Dedifferentiated amniotic fluid mesenchymal stem cell (primary cell): ENCODE results near the gene ERBB4.
"Not testable (repeated sequence)": the region's sequence is repeated elsewhere in the genome, so short reads cannot be mapped to it uniquely, and the experiment has no call there.

Source experiments
- DNase-seq: peaks from one replicate; pipeline ENCODE4 v3.0.0-alpha.2; 2016; ENCODE audit errors: extremely low spot score

The ERBB4 gene

DNA sequence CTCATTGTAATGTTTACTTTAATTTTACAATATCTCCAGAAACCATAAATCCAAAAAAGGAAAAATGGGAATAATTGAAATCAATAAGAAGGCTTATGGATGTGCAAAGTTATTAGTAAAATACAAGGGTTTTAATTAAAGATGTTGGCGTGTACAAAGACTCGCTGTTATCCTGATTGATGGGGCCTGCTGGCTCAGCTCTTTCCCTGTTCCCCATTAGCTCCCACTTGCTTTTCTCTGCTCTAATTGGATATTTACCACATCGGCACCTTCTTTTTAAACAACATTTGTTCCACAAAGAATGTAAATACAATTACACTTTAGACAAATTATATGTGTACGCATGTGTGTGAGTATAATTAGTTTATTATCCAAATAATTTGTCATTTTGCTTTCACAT is 796.6 kb downstream of the ERBB4 start:
- no peak for DNase-seq

DNA sequence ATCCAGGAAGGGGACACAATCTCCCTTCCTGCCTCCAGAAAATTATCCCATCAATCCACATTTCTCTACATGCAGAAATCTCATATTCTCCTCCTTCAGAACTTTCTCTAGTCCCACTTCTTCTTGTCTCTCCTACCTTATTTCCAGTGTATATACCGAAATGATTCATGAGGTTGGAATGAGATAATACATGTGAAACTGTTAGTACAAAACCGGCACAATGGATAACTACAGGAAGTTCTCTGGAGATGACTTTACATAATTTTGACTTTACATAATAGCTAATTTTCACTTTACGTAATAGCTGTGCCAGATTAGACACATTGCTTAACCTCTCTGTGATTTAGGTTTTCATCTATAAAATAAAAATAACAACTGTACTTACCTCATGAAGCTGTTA is 801.3 kb downstream of the ERBB4 start:
- no peak for DNase-seq

DNA sequence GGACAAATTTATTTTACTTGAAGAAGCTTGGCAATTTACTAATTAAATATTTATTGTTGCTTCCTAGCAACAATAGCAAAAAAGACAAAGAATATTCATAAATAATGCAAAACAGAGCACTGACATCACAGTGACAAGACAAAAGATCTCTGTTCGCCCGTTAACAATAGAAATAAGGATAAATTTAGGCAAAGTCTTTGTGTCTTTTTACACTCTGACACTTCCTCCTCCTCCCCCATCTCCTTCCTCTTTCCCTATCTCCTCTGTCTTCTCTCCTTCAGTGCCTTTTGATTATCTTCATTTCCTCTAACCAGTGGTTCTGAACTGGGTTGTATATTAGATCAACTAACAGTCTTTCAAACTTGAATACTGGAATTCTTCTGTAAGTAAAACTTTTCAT is 808.4 kb downstream of the ERBB4 start:
- DNase-seq, result no peak

DNA sequence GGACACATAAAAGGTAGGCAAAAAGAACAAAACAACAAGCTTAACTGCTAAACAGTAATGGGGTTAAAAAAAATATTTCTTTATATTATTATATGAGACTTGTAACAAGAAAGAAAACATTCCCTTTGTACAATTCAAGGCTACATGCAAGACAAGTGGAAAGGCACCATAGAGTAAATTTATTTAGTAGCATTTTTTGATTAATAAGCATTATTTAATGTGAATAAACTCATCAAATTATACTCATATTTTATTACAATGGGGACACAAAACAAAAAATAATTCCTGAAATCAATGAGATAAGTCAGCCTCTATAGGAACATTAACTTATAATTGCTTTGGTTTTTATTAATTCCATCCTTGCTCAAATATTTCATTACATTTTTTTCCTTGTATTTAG is 809.2 kb downstream of the ERBB4 start:
- no peak for DNase-seq

DNA sequence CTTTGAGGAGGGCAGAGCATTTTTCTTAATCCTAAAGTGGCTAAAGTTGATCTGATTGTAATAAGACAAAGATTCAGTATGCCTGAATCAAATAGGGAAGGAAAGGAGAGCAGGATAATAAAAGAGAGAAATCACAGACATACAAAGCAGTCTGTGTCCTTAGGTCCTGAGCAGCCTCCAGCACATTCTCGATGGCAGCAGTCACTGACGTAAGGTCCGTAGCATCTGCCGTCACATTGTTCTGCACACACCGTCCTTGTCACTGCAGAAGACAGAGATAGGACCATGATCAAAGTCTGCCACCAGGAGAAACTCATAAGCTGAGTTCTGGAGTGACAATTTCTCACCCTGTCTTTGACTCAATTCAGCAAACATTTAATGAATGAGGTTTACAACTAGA is 813.7 kb downstream of the ERBB4 start:
- DNase-seq, result no peak

DNA sequence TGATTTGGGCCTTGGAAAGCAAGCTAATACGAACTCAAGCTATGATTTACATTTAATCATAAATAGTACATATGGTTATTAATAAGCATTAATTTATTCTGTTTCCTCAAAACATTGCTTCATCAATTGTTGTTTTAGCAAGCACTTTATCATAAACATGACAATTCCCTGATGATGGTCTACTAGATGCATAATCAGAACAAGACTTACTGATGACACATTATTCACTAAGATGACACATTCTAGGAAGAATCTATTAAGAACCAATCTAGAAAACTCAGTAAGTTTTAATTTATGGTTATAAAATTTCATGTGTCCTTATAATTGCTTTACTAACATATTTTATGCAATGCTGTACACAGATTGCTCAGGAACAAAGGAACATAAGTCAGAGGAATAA is 815.2 kb downstream of the ERBB4 start:
- no peak for DNase-seq

DNA sequence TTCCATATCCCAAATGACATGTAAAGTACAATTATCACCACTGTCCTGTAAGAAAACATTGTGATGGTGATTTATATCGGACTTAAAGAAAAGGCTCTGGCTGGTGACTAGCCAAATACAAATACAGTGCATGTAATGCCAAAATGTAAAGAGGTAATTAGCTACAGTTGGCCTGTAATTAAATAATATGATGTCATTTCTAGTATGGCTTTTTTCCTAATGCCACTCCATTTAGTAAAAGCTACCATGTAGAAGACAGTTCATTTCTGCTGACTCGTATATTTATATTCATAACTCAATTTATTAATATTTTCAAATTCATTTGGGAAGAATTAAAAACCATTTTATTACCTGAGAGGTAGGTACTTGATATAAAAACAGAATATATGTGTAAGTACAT is 815.7 kb downstream of the ERBB4 start:
- no peak for DNase-seq

DNA sequence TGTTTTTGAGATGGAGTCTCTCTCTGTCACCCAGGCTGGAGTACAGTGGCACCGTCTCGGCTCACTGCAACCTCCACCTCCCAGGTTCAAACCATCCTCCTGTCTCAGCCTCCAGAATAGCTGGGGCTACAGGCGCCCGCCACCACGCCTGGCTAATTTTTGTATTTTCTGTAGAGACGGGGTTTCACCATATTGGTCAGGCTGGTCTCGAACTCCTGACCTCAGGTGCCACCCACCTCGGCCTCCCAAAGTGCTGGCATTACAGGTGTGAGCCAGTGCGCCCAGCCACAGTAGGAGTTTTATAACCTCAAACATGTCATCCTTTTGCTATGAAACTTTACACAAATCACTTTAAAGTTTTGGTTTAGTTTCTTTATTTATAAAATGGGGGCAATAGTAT is 816.7 kb downstream of the ERBB4 start:
- not testable (repeated sequence) for DNase-seq

DNA sequence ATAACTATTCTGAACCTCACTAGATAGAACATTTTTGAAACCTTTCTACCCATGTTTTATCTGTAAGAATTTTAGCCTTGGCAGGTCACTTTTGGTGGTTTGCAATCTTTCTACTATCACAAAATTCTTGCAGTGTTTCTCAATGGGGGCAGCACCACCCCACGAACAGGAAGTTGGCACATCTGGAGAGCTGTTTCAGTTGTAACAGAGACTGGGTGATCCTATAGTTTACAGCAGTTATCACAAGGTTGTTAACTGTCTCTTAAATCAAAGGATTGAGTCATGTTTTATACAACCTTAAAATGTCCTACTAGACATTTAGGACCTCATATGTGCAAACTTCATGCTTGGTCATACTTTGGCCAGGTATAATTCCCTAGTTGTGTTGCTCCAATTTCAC is 829.2 kb downstream of the ERBB4 start:
- no peak for DNase-seq

DNA sequence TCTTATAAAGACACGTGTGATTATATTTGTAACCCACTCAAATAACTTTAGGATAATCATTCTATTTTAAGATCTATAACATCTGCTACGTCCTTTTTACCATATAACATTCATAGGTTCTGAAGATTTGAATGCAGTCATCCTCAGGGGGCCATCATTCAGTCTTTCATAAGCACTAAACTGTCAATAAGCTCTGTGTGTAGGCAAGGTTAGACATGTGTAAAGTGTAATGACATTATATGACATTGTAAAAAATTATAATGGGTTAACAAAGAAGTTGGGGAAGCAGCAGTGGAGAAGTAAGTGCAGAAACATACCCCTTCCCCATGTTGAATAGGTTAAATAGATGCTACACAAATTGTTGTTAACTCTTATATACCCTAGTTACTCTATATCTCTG is 845.9 kb downstream of the ERBB4 start:
- no peak for DNase-seq

DNA sequence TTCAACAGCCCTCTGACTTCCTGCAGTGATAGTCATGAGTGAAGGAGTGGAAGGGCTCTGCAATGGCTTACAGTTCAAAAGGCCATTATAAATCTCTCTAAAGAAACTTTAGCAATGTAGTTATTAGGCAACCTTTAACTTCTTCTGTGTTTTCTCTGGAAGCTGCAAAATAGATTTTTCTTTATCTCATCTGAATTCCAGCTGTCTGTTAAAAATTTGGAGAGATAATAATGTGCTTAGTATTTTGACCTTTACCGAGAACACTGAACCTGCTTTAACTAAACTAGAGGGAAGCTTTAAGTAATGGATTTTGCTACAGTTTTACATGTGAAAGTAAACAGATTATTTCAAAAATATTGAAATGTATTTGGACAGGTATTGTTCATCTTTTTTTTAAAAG is 847.9 kb downstream of the ERBB4 start:
- DNase-seq, result no peak

DNA sequence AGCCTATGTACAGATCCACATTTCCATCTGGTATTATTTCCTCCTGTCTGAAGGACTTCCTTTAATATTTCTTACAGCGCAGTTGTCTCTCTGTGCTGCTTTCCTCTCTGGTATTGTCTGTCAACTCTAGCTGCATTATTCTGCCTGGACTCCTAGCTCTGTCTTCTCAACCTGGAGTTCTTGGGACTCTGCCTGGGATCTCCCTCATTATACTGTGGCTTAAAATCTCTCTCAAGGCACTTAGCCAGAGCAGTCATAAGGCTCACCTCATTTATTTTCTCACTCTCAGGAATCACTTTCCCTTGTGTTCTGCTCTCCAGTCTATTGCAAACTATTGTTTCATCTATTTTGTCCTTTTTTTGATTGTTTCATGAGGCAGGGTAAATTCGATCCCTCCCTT is 850.4 kb downstream of the ERBB4 start:
- DNase-seq, result no peak

DNA sequence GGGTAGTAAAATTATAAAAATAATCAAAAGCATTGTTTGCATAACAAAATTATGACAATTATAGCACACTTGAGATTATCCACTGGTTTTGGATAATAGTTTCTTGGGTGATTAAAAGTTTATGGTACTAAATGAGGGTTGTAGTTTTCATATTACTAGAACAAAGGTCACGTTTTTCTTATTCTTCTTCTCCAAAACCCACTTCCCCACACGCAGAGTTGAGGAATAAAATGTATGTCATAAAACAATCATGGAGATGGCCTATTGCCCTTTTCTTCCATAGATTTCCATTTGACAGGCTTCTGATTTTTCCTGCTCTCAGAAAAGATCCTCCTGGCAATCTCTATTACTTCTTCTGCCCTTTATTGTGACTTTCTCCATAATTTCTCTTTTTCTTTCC is 863.9 kb downstream of the ERBB4 start:
- no peak for DNase-seq

DNA sequence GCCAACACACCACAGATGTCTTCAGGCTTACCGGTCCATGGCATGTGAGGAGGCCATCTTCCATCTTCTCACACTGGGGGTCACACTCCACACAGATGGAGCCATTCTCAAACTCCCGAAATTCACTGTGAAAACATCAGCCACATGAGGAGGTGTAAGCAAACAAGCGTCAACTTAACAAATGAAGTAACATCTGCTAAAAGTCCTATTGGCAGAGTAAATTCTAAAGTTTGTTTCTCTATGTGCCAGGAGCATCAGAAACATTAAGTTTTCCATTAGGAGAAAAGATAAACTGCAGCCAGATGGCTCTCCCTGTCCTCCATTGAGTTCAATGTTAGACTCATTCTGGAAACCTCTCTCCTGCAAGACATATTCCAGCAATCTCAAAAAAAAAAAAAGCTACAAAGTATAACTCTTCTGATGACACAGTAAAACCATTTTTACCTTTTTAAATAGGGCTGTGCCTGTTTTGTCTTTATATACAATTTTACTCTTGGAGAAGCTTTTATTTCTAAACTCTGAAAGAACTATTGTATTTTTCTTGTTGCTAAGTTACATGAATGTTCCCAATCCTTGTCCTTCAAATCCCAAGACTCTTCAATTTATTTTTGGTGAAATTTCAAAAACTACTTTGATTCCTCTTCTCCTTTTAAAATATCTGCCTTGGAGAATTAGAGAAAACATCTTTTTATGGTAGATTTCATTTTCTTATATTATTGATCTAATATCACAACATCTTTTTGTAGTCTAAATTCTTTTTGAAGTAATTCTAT is 865.3 kb downstream of the ERBB4 start:
- DNase-seq, result no peak

DNA sequence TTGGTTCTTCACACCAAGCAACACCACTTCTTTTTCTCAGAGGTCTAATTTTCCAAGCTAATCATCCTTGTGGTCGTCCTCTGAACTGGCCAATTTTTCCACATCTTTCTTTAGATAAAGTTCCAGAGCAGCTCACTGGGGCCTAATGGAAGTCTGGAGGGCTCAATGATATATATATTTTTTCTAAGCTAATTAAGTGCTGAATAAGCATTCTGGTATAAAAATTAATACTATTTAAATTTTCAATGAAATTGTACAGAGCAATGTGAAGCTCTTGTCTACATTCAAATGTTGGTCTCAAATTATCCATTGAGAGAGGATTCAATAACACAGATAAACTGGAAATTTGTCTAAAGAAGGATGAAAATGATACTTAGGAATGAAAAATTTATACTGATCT is 866.6 kb downstream of the ERBB4 start:
- no peak for DNase-seq

DNA sequence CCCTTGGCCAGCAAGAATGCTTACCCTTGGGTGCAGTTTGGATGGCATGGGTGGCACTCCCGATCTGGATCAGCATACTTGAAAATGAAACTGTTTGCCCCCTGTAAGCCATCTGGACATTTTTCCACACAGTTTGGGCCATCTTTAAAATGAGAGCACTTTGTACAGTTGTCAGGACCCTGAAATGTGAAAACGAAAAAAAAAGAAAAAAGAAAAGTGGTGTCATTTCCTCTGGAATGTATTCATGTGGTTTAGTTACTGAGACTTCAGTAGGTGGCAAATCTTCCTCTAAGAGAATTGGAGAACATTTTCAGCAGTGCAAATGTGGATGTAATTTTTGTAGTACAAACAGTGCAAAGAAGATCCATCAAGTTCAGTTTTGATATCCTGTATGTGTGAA is 873.3 kb downstream of the ERBB4 start:
- no peak for DNase-seq

DNA sequence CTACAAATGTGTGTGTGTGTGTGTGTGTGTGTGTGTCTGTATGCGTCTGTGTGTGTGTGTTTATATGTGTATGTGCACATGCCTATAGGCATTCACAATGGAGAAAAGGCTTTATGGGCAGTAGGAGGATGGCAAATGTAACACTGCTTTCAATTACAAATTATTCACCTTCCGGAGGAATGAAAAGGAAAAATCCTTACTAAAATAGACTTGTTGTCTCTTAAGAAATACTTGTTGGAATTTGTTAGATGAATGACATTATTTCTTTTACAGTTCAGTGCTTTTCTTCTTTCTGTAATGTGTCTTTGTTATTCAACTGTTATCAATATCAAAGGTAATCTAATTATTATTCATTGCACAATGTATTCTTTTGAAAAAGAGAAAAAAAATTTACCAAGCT is 874.3 kb downstream of the ERBB4 start:
- DNase-seq, result no peak

DNA sequence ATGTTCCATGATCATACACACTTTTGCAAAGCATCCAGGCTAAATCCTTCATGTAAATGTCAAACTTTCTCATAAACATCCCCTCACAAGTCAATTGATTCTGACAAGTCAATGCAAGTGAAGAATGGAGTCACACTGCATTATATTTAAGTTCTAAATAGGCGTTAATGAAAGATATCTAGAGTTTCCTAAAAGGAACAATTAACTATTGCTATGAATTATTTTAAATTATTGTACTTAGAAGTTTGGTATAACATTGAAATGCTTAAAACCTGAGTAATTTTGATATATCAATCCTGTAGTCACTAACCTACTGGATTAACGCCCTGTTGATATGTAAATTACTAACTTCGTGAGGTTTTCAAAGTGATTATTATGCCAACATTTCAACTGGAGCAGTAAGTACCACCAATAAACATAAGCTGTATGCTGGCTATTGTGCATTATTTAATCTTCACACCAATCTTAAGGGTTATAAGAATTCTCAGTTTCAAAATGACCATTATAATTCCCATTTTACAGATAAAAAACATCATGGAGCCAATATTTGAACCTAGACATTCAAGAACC is 884.3 kb downstream of the ERBB4 start:
- no peak for DNase-seq

DNA sequence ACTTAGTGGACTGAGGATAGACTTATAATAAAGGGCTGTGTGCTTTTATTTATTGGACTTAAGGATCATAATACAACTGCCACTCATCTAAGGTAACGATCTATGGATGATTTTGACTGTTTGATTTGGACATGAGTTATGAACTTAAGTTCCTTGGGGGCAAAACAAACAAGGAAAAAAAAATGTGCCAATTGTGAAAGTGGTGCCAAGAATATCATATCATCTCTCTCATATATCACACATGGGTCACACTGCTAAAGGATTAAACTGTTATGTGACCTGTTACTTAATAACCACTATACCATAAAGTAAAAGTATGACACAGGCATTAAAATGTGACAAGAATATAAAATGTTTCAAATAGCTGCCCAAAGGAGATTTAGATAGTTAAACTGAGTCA is 886.3 kb downstream of the ERBB4 start:
- no peak for DNase-seq

DNA sequence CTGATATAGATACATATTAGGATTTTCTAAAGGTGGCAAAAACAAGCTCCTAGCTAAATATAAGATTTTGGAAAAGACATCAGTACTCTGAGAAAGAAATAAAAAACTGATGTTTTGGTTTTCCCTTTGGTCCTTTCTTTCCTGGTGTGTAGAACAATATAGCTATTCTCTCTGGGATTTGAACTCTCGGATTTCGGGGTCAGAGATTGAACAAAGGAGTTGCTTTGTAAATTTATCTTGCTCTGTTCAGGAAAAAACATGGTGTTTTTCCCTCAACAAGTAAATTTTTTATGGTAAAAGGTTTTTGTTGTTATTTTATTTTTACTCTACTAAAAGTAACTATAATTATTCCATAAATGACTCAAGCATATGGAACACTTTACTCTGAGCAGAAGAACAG is 889.3 kb downstream of the ERBB4 start:
- DNase-seq, result no peak

DNA sequence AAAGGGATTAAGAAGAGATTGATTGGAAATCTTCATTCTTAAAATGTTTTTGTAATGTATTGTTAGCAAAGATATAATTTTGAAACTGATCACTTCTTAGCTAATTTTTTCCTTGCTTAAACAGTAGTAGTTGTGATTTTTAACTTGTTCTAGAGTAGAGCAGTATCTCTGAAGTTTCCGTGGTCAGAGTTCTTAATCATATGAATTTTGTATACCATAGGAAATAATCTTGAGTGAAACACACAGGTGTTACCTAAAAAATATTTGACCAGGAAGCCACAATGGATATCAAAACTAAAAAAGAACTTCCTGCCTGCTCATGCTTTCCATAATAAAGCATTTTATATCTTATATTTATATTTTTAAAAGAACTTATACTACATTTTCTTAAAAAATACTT is 907.1 kb downstream of the ERBB4 start:
- DNase-seq, result no peak

DNA sequence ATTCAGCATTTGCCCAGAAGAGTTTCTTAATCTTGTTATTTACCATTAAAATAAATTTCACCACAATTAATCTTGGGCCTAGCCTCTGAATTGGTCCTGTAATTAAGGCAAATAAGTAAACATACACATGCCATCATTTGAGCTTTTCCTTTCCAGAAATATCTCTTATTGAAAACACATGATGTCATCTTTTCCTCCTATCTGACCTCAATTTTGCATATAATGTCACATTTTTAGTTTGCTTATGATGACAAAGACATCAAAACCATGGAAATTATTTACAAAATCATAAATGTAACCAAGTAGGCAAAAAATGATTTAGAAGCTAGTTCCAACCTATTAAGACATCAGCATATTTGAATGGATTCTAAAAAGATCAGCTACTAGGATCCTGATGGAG is 915.5 kb downstream of the ERBB4 start:
- DNase-seq, result no peak

DNA sequence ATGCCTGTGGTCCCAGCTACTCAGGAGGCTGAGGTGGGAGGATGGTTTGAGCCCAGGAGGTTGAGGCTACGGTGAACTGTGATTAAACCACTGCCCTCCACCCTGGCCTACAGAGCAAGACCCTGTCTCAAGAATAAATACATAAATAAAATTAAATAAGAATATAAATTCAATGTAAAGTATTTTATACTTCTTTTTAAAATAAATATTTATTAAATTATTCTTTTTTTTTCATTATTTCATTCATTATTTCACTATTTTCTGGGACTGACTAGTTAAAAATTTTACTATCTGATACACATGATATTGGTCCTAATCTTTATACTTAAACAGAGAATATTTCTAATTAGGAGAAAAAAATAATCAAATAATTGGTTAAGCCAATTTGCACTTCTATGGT is 917.6 kb downstream of the ERBB4 start:
- no peak for DNase-seq

DNA sequence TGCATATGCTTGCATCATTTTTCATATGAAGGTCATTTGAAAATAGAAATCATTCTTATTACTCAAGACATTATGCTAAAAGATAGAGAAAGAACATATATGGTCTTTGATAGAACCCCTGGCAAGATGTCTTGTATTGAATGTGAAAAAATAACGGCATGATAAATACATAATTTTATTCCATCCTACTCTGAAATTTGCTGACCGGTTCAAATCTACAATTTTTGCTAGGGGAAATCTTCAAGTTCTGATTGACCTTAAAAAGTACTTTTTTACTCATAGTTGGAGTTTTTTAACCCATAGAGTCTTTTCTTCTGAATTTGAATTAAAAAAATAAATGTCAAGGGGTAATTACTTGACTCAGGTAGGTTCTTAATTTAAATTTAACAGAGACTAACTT is 920.8 kb downstream of the ERBB4 start:
- no peak for DNase-seq
